ENCODE measurements around the gene ZBTB39.
"Not testable (repeated sequence)": the region's sequence is repeated elsewhere in the genome, so short reads cannot be mapped to it uniquely, and the experiment has no call there.

ZBTB39 gene

GRCh38 chr12:56977361-56977760, 29.0 kb downstream of the ZBTB39 start:
- DNase-seq, result not testable (repeated sequence)

GRCh38 chr12:56974224-56974623, 32.1 kb downstream of the ZBTB39 start:
- DNase-seq, result not testable (repeated sequence)

- not testable (repeated sequence) for DNase-seq
Observed at GRCh38 chr12:56968910-56969309, 37.4 kb downstream of the ZBTB39 start.

- DNase-seq, result not testable (repeated sequence)
Observed at GRCh38 chr12:56965997-56966642, 40.2 kb downstream of the ZBTB39 start.

GRCh38 chr12:56965124-56965523, 41.2 kb downstream of the ZBTB39 start:
- not testable (repeated sequence) for DNase-seq

DNA sequence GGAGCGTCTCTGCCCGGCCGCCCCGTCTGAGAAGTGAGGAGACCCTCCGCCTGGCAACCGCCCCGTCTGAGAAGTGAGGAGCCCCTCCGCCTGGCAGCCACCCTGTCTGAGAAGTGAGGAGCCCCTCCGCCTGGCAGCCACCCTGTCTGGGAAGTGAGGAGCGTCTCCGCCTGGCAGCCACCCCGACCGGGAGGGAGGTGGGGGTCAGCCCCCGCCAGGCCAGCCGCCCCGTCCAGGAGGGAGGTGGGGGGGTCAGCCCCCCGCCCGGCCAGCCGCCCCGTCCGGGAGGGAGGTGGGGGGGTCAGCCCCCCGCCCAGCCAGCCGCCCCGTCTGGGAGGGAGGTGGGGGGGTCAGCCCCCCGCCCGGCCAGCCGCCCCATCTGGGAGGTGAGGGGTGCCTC, 42.8 kb downstream of the ZBTB39 start:
- not testable (repeated sequence) for DNase-seq

DNA sequence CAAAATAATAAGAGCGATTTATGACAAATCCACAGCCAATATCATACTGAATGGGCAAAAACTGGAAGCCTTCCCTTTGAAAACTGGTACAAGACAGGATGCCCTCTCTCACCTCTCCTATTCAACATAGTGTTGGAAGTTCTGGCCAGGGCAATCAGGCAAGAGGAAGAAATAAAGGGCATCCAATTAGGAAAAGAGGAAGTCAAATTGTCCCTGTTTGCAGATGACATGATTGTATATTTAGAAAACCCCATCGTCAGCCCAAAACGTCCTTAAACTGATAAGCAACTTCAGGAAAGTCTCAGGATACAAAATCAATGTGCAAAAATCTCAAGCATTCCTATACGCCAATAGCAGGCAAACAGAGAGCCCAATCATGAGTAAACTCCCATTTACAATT, 44.1 kb downstream of the ZBTB39 start:
- not testable (repeated sequence) for DNase-seq

DNA sequence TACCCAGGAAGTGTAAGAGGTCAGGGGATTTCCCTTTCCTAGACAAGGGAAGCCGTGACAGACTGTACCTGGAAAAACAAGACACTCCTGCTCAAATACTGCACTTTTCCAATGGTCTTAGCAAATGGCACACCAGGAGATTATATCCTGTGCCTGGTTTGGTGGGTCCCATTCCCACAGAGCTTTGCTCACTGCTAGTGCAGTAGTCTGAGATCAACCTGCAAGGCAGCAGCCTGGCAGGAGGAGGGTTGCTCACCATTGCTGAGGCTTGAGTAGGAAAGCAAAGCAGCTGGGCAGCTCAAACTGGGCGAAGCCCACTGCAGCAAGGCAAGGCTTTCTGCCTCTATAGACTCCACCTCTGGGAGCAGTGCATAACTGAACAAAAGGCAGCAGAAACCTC, 47.9 kb downstream of the ZBTB39 start:
- DNase-seq, result no peak

DNA sequence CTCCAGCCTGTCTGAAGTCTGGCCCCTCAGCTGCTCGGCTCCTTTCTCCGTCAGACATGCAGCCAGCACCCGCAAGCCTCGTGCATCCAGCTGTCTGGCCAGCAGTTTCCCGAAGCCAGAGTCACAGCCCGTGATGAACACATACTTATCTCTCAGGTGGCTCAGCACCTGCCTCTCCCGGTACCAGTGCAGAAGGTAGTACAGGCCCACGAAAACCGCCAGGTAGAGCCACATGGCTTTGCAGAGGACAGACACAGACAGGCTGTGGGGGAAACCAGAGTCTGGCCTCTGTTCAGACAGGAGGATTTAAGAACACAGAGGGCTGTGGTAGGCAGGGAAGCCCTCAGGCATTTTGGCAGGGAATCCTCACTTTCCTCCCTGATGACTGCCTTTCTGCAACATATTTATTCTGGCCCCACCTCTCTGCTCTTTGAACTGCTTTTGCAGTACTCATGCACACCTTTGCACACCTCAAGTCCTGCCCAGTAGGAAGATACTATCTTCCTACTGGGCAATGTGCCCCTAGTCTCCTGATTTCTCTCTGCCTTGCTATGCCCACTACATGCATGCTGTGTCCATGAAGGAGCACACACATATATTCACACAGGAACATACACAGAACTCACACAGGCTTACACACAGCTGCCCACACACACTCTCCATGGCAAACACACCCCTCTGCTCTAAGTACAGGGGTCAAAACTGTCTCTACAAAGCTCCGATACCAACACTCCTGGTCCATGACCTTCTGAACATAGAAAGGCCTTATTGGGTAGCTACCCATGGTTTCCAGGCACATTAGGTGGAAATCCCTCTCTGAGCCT, 48.9 kb downstream of the ZBTB39 start, which contains the start of gene RDH16:
TSS of gene RDH16 (minus strand) at position 380 of the 824 bp plus-strand sequence. CDS start at position 234, 146 bp downstream.
- DNase-seq, result no peak

GRCh38 chr12:56955631-56956256, 50.6 kb downstream of the ZBTB39 start:
- DNase-seq, result no peak

DNA sequence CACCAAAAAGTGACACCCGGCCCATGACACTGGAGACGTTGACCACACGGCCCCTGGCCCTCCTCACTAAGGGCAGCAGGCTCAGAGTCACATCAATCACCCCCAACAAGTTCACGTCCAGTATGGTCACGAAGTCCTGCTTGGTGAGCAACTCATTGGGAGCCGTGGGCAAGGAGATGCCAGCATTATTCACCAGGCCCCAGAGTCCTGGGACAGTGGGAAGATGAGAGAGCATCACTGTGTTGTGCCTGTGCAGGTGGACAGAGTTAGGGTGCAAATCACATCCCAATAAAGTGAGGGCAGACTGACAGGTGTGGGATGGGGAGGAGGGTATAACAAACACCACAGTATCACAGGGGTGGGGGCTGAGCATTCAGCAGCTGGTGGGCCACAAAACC, 51.4 kb downstream of the ZBTB39 start:
- no peak for DNase-seq

GRCh38 chr12:56954057-56954957, 52.0 kb downstream of the ZBTB39 start:
- DNase-seq, result no peak

DNA sequence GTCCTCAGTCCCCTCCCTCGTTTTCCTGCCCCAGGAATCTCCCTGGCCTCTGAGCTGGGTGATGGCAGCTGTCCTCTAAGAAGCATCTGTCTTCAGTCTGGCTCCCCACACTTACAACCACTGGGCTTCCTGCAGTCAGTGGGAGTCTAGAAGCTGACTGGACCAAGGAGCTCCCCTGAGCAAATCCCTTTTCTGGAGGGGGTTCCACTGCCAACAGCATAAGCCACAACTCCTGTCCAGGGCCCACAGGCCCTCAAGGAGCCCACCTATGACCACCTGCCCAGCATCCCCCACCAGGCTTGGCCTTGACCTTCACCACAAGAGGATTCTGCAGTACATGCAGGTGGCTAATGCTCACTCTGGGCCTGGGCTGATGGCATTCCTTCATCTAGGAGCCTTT, 53.0 kb downstream of the ZBTB39 start:
- DNase-seq, result no peak

DNA sequence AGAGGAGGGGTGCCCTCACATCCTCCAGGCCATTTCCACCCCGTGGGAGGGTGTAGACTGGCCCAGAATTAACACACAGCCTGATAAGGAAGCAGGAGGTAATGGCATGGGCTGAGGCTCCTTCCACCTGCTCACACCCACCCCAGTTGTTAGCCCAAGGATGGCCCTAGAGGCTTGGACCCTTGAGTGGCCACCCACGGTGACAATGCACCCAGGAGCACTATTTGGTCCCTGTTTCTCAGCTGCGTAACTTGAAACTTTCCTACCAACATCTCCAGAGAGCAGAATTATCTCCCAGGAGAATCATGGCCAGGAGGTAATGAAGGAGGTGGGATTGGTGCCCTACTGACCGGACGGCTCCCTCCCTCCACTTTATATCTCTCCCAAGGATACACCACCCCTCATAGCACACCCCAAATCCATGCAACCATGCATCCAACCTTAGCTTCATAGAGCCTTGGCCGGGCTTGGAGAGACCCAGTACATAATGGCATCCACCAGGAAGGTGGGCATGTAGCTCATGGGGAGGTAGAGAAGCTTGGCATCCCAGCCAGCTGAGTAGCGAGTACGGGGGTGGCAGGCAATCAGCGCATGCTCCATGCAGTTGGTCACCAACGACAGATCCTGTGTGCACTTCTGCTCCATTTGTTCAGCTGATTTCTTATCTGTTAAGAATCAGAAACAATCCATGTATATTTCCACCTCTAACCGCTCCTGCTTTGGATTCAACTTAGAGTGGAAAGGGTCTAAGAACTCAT, 54.6 kb downstream of the ZBTB39 start:
- no peak for DNase-seq

DNA sequence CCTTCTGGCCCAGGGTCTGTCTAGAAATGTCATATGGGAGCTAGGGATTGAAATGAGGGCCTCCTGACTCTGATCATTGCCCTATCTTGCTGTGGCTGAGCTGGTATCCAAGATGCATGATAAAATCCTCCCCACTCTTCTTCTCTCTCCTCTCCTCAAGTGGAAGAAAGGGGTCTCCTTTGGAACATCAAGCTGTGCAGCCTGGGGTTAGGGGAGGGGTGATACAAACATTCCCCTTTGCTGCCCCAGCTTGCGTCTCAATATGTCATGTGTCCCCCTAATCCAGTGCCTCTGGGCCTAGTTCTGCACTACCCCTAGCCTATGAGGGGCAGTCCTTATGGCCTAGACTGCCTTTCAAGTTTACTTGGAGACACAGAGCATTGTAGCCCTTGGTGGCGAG, 57.5 kb downstream of the ZBTB39 start:
- DNase-seq, result no peak

Measured in kidney glomerular epithelial cell (primary cell).